ENCODE data around the gene RIN3.
A peak's percentile ranks its signal among the peaks of the same experiment; 100 is the strongest.

The RIN3 gene

DNA sequence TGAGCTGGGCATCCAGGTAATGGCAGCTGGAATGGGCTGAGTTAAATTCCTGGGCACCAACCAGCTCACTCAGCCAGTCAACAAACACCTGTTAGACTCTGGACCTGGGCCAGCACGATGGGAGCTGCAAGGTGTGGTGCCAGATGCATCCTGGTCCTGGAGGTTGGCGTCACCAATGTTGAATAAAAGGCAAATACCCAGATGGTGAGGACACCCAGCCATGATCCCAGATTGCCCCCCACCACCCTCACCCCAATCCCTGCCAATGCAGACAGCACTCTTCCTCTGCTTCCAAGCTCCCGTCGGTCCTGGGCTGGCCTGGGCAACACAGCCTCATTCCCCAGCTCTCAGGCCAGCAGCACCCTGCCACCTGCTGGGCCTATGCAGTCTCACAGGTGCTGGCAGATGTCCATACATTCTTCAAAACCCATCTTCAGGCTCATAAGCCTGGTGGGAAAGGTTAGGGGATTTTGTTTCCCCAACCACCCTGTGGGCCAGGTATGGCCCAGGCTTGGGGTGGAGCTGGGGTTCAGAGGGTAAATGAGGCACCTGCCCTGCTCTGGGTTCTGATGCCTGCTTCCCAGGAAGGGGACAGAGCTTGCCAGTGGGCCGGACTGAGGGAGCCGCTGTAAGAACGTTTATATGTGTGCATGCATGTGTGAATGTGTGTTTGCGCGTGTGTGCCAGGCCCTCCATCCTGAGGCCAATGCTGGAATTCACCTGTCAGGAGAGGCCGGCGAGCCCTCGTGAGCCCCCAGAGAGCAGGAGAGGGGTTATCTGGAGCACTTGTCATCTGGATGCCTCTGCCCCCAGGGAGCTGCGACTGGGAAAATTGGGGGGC is 176.8 kb downstream of the RIN3 start:
- DNase-seq (ENCODE audit: low spot score): no peak

DNA sequence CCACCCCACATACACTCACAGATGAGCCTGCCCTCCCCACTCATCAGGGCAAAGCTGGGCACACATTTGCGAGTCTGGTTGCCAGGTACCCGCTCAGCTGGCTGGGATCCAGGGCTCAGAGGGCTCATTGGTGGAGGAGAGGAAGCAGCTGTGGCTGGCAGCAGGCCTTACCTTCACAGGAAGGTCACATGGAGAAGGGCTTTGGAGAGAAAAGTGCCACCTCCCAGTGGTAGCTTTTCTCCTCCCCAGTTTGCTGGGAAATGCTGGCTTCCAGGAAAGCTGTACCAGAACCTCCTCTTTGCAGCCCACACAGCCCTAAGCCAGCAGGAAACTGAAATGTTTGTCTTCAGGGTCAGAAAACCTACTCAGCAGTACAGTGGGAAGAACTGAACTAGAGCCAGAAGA is 179.2 kb downstream of the RIN3 start:
- peak; percentile 39 for DNase-seq (ENCODE audit: low spot score)

DNA sequence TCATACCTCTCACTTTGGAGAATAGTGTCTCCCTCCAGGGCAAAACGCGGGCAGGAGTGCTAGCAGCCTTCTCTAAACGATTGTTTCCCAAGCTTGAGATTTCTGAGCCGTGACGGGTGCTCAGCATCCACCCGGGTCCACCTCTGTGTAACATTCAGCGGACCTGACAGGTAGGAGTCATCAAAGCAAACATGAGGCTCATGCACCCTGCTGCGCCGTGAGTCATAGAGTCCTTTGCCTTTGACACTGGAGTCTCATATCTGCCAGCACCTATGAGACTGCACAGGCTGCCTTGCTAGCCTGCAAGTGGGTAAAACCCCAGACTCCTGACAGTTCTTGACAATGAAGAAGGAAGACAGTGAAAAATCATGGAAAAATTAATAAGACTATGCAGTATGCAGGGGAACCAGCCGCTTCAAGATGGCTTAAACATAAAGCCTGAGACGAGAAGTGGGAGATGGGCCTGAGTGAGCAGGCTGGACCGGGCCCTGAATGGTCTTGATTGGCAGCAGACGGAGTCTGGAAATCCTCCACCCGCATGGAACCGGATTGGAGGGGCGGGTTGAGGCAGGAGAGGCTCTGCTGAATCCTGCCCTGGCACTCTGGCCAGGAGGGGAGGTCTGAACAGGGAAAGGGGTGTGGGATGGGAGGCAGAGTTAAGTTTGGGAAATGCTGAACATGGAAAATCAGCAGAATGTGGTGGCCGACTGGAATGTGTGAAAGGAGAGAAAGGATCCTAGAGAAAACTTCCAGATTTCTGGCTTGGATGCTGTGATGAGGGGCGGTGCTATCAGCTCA is 180.6 kb downstream of the RIN3 start:
- no peak for DNase-seq (ENCODE audit: low spot score)

DNA sequence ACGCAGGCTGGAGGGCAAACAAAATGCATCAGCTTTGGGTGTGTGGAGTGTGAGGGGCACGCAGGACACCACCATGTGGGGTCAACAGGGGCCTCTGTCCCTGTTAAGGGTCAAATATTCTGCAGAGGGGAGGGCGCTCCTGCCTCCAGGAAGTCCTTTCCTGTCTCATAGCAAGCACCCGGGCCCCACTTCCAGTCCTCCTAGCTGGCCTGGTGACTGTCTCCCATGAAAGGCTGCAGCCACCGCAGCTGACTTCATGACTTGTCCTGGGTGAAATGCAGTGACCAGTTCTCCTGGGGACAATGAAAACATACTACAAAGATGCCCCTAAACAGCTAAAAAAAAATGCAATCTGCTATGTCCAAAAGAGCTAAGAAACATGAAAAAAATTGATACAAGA is 181.2 kb downstream of the RIN3 start:
- DNase-seq (ENCODE audit: low spot score): no peak

DNA sequence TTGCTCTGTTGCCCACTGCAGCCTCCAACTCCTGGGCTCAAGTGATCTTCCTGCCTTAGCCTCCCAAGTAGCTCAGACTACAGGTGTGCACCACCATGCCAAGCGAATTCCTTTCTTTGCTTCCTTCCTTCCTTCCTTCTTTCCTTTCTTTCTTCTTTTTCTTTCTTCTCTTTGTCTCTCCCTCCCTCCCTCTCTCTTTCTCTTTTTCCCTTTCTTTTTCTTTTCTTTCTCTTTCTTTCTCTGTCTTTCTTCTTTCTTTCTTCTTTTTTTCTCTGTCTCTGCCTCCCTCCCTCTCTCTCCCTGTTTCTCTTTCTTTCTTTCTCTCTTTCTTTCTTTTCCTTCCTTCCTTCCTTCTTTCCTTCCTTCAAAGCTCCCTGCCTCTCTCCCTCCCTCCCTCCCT is 182.0 kb downstream of the RIN3 start:
- DNase-seq (ENCODE audit: low spot score): no peak

DNA sequence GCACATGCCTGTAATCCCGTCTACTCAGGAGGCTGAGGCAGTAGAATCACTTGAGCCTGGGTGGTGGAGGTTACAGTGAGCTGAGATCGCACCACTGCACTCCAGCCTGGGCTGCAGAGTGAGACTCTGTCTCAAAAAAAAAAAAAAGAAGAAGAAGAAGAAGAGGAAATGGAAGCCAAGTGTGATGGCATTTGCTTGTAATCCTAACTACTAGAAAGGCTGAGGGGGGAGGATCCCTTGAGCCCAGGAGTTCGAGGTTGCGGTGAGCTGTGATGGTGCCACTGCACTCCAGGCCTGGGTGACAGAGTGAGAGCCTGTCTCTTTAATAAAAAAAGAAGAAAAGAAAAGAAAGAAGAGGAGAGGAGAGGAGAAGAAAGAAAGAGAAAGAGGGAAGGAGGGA is 182.8 kb downstream of the RIN3 start:
- DNase-seq (ENCODE audit: low spot score): no peak

DNA sequence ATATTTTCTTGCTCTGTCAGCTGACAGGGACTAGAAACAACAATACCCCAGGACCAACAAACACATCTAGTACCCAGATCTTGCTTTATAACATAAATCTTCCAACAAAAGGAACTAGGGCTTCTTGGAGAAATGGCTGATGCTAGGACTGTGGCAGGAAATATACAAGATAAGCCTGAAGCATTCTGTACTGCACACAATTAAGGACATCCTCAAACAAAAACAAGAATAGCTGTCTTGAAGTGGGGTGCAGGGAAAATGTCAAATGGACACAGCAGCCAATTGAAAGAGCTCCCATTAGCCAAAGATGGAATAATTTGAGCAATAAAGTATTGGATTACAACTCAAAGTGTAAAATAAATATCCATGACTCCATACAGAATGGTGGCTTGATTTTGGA is 184.8 kb downstream of the RIN3 start:
- DNase-seq (ENCODE audit: low spot score): no peak

DNA sequence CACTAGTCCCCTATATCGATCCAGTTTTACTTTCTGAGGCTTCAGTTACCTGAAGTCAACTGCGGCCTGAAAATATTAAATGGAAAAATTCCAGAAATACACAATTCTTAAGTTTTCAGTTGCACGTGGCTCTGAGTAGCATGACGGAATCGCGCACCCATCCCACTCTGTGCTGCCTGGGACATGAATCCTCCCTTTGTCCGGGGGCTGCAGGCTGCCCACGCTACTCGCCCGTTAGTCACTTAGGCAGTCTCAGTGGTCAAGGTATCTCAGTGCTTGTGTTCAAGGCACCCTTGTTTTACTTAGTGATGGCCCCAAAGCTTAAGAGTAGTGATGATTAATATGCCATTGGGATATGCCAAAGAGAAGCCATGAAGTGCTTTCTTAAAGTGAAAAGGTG is 188.2 kb downstream of the RIN3 start:
- DNase-seq (ENCODE audit: low spot score): no peak

DNA sequence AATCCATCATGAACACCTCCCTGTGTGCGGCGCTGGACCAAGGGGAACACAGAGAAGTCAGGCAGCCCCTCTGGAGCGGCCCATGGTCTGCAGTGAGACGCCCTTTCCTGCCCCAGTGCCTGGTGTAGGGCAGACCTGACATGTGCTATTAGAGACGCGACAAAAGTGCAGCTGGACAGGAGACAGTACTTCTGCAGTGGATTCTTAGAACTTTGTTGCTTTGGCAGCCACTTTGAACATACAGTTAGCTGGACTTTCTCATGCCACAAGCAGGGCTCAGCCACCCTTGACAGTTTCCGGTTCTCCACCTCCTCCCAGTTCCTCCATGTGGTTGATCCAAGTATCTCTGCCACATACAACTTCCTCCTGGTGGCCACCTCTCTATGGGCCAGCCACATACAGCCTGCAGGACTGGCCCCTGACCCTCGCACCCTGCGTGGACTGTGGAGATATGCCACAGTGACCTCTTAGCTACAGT is 188.9 kb downstream of the RIN3 start:
- DNase-seq (ENCODE audit: low spot score): no peak

DNA sequence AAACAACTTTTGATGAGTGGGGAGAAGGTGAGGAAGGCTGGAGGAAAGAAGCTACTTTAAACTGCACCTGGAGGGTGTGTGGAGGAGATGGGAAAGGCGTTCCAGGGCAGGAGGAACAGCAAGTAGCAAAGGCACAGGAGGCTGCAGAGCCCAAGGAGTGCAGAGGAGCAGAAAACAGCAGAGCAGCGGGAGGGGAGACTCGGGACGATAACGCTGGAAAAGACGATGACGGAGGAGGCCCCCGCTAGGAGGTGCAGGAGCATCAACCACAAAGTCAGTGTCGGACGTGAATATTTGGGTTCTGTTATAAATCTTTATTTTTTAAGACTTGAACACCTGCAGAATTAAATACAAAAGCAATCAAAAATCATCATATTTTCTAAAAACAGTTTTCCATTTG is 189.9 kb downstream of the RIN3 start:
- DNase-seq (ENCODE audit: low spot score): no peak

DNA sequence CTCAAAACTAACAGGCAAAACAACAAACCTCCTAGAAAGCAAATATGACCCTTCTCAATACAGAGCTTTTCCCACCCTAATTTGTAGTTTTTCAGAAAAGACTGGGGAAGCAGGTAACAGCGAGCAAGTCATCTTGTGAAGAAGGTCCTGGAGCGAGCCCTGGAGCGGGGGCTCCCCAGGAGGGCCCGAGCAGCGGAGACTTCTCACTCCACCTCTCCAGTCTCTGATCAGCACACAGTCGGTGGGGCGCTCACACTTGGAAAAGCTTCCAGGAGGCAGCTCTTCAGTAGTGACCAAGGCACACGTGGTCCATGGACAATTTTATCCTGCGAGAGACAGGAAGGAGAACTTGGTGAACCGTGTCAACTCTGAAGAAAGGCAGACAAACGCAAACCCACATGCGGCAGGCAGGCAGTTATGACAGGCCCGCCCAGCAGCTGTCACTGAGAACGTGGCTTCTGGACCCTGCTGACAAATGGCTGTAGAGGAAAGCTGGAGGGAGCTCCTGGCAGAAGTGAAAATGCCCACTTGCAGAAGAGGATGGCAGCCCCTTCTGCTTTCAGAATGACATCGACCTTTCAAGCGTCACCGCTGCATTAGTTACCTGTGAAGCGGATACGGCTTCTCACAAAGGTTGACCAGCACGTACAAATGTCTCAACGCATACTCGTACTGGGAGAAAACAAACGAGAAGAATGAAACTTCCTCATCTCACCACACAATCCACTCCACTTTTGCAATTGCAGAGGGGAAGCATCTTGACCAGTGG is 190.6 kb downstream of the RIN3 start:
- no peak for DNase-seq (ENCODE audit: low spot score)

DNA sequence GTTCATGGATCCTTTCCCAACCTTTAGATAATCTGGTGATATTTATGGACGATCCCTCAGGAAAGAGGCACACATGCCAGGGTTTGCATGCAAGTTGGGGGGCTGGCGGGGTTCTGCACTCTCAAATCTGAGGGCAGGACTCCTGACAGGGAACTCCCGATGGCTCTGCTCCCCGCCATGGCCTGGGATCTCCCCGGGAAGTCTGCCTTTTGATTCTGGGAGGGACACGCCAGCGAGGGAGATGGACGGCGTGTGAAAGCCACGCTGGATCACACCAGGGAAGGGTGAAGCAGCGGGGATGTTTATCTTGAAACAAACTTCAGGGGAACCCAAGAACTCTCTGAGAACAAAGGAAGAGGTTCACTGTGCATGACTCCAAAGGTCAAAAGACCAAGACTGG is 191.2 kb downstream of the RIN3 start:
- DNase-seq (ENCODE audit: low spot score): no peak

DNA sequence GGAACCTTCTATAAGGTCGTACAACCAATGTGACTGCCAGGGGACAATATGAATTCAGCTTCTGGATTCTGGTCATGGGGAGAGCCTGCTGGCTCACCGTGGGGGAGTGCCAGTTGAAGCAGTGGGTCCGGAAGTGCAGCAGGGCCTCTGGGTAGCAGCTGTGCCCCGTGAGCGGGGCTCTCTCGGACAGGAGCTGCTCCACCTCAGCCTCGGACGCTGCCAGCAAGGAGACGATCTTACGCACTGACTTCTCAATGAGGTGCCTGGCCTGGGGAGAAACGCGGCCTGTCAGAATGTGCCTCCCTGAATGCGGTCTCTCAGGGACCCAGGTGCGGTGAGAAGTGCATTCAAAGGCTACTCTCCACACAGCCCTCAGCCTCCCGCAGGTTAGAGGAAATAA is 192.8 kb downstream of the RIN3 start:
- DNase-seq (ENCODE audit: low spot score): no peak

DNA sequence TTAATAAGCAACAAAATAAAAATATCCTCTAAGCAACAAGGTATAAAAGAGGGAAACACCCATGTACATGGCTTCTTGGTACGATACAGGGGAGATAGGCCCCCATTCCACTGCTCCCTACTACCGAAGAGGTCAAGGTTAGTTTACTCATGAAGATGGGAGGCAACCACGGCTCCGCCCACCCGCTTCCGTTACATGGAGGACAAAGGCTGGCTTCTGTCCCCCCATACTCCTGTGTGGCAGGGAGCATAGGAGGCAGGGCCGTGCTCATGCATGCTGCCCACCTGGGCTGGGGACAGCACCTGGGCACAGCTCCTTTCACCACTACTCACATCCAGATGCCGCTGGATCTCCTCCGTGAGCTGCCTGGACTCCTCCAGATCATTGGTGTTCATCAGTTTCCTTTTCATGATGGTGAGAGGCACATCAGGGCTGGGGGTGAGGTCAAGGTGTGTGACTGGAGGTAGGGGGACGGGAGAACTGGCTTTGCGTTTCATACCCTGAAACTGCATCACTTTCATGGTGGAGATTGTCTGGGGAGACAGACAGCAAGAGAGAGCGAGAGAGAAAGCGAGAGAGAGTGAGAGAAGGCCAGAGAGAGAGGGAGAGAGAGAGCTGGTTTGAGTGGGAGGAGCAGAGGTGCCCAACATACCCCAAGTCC is 195.9 kb downstream of the RIN3 start:
- DNase-seq (ENCODE audit: low spot score): no peak

DNA sequence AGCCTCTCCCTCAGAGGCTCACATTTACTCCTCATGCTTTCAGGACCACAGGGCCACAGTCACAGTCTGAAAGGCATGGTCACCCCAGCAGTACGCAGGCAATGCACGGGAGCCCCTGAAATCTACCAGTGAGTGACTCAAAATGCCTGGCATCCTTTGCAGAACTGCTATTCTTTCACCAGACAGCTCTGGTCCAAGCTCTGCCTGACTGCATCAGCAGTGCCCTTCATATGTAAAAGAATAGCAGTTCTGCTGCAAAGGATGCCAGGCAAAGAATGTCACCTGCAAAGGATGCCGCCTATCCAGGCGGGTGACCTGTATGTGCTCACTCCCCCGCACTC is 196.4 kb downstream of the RIN3 start:
- no peak for DNase-seq (ENCODE audit: low spot score)

DNA sequence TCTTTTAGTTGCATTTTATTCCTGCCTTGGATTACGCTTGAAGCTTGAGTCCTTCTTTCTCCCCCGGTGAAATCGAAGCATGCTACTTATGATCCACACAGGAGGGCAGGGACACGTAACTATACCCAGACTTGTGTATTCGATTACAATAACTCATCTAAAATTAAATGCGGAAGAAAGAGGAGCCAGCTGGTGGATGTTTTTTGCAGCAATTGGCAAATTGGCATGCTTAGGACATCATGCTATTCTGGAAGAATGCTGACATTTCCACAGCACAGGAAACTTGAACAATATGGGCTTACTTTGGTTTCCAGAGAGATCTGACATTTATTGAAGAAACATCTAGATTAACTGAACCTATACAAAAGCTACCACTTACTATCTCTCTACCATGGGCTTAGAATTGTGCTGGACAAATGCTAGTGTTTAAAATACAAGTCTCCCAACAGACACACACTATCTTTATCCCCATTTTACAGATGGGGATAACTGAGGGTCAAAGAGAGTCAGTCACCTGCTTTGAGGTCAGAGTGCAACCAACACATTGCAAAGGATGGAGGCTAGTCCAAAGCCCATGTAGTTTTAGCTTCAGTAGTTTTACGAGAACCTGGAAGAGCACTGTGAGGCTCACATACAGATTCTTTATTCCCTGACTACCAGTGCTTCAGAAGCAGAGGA is 198.5 kb downstream of the RIN3 start:
- no peak for DNase-seq (ENCODE audit: low spot score)

DNA sequence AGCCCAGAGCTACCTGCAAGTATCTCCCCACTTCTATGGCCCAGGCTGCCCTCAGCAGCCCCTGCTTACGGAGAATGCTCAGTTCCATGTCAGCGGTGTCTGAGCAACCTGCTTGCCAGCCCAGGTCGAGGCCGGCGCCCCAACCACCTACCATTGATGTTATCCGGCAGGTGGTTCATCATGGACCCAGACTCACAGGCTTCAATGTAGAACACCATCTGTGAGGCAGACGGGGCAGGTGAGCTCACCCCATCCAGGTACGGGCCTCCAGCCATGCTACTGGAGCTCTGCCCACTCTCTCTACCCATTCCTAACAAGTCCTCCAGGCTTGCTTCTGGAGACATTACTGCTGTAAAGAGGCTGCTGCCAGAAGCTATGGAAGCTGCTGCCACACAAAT is 199.1 kb downstream of the RIN3 start:
- DNase-seq (ENCODE audit: low spot score): no peak

DNA sequence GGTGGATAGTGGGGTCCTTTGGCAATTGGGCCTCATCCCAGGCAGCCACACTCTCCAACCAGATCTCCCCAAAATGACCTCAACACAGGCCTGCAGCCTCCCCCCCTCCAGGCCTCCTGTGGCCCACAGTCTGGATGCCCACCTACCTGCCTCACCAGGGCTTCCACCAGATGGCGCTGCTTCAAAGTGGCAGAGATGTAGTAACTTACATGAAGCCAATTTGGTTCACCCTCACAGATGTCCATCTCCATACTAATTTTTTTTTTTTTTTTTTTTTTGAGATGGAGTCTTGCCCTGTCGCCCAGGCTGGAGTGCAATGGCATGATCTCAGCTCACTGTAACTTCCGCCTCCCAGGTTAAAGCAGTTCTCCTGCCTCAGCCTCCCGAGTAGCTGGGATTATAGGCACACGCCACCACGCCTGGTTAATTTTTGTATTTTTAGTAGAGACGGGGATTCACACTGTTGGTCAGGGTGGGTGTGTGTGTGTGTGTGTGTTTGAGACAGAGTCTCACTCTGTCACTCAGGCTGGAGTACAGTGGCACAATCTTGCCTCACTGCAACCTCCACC is 201.2 kb downstream of the RIN3 start:
- DNase-seq (ENCODE audit: low spot score): peak; percentile 66

DNA sequence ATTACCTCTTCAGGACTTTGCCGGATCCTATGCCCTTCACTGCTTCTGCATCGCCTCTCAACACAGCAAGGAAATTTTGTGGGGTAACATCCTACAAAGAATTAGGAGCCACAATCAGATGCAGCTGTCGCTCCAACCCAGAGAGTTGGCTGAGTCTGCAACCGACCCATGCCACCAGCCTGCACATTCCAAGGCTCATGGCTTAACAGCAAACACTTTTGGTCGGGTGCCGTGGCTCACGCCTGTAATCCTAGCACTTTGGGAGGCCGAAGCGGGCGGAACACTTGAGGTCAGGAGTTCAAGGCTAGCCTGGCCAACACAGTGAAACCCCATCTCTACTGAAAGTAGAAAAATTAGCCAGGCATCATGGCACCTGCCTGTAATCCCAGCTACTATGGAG is 202.6 kb downstream of the RIN3 start:
- DNase-seq (ENCODE audit: low spot score): no peak

DNA sequence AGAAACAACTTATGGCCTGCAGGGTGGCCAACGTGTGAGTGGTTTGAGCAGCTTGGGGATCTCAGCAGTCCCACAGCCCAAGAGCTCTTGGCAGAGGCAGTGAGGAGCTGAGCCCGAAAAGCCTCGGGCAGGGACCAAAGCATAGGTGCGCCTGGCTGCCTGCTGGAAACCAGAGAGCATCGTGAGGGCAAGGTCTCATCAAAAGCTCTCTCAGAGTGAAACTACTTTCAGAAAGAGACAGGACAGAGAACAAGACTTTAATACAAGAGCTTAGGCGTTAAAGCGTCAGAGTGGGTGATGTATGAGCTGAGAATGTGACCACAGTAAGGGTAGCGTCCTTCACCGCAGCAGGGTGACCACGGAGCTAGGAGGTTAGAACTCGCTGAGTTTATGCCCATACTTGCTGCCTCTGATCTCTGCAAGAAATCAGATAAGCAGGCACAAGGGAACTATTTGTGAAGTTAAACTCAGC is 204.0 kb downstream of the RIN3 start:
- no peak for DNase-seq (ENCODE audit: low spot score)

DNA sequence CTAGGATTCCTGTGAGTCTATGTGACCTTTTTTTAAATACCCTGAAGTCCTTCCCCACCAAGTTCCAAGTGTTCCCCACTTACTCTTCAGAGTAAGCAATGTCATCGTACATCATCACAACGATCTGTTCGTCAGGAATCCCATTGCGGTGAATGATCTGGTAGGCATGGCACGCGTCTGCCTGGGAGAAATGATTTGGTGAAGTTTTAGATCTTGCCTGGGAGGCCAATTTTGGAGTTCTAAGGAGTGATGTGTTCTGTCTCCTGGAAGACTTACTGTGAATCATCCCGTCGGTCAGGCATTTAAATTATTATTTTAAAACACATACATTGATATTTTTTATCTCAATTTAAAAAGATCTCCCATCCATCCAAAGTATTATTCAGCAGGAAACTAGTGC is 205.1 kb downstream of the RIN3 start:
- DNase-seq (ENCODE audit: low spot score): no peak

All from CD4-positive, alpha-beta T cell treated with Interleukin-6 at 100 ng/mL for 8 hours (primary cell).